AG04449 (cell line): ENCODE data around the gene SEC63.
"Not testable (repeated sequence)": the region's sequence is repeated elsewhere in the genome, so short reads cannot be mapped to it uniquely, and the experiment has no call there.

Source experiments
- CTCF ChIA-PET: fragments of 350-600 bp; formaldehyde crosslinking; extraction: SDS; loops from one replicate; lab custom pipeline; 2021; ENCODE audit warnings: antibody characterized with exemption; lab: Yijun Ruan, JAX
- POLR2A ChIA-PET: fragments of 400-600, 350-600 bp; formaldehyde crosslinking; extraction: SDS; loops from one replicate; lab custom pipeline; 2020; ENCODE audit warnings: antibody characterized with exemption, inconsistent platforms; lab: Yijun Ruan, JAX
- DNase-seq: peaks from one replicate; pipeline ENCODE4 v3.0.0-alpha.2; 2010; ENCODE audit warnings: low read depth, low spot score
- H3K4me3 ChIP-seq: 2 replicates; pipeline ENCODE4 v1.5.1; 2011; ENCODE audit warnings: low read depth, mild to moderate bottlenecking, control low read depth, low read length
- TF ChIP-seq, protein P1 (sequence below): IDR thresholded peaks from one replicate; pipeline ENCODE4 v1.5.1; 2011; ENCODE audit warnings: mild to moderate bottlenecking, moderate library complexity, low read length, control low read depth, inconsistent platforms; ENCODE audit not compliant: insufficient read depth; ENCODE audit errors: missing control alignments

Gene SEC63

GRCh38 chr6:107965746-107966145 lies 7.7 kb upstream of the SEC63 start:
- H3K4me3 ChIP-seq: no peak overlapping the region
- TF ChIP-seq, protein P1, sequence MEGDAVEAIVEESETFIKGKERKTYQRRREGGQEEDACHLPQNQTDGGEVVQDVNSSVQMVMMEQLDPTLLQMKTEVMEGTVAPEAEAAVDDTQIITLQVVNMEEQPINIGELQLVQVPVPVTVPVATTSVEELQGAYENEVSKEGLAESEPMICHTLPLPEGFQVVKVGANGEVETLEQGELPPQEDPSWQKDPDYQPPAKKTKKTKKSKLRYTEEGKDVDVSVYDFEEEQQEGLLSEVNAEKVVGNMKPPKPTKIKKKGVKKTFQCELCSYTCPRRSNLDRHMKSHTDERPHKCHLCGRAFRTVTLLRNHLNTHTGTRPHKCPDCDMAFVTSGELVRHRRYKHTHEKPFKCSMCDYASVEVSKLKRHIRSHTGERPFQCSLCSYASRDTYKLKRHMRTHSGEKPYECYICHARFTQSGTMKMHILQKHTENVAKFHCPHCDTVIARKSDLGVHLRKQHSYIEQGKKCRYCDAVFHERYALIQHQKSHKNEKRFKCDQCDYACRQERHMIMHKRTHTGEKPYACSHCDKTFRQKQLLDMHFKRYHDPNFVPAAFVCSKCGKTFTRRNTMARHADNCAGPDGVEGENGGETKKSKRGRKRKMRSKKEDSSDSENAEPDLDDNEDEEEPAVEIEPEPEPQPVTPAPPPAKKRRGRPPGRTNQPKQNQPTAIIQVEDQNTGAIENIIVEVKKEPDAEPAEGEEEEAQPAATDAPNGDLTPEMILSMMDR: no peak
- POLR2A ChIA-PET: no interaction called here
- CTCF ChIA-PET: interaction anchor here (1.0 to 6.6 kb wide), 2 partner anchors 8 to 14 kb away, joined by 3 to 62 read pairs; partner anchors contain the start of gene SEC63
- no peak for DNase-seq

DNA sequence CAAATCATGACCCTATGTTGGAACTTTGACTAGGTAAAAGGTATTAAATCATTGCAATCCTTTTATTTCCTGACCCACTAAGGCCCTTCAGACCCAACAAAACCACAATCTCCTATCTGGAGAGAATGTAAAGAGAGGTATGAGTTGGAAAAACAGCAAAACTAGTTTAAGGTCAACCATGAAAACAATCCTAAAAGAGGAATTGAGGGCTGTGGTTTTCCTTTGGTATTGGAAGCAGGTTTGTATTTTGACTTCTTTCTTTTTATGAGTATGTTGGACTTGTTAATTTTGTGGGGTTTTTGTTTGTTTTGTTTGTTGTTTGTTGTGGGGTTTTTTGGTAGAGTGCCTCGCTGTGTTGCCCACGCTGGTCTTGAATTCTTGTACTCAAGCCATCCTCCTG lies 4.7 kb upstream of the SEC63 start:
- TF ChIP-seq, protein P1: no peak
- ChIA-PET CTCF (interaction anchor here (6.6 kb wide), 1 partner anchor 17 kb away, joined by 62 read pairs; no protein-coding TSS in a partner anchor), POLR2A (no interaction called here)
- no peak for DNase-seq
- H3K4me3 ChIP-seq: no peak overlapping the region

DNA sequence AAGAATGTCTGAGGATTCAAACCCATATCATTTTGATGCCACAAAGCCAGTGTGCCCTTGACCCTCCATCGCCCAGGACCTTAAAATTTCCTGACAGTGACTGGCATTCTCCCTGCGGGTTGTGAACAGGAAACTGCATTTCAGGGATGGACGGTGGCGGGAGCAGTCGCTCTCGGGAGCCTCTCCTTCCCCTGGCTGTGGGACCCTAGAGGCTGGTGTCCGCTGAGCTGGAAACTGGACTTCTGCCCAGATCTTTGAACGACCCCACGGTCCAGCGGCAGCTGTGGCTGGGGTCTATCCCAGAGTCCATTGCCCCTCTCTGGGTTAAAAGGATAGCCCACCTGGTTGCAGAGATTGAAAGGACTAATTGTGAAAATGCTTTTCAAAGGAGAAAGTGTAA lies 1.4 kb upstream of the SEC63 start:
- ChIA-PET POLR2A (no interaction called here), CTCF (interaction anchor here (1.6 kb wide), 1 partner anchor 20 kb away, joined by 4 read pairs; no protein-coding TSS in a partner anchor)
- TF ChIP-seq, protein P1: no peak
- H3K4me3 ChIP-seq: no peak overlapping the region
- no peak for DNase-seq

DNA sequence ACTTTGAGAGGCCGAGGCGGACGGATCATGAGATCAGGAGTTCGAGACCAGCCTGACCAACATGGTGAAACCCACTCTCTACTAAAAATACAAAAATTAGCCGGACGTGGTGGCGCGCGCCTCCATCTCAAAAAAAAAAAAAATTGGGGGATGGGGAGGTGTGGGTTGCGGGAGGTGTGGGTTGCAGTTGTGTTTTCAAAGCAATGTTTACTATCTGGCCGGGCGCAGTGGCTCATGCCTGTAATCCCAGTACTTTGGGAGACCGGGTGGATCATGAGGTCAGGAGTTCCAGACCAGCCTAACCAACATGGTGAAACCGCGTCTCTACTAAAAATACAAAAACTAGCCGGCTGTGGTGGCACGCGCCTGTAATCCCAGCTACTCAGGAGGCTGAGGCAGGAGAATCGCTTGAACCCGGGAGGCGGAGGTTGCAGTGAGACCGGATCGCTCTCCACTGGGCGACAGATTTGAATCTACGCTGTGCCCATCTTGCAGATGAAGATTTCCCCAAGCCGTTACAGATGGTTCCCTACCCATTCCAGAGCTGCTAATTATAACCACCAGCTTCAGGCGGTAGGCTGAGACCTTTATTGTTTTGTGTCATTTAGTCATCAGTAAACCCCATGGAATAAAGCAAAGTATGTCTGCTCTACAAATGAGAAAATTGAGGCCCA lies 818 bp upstream of the SEC63 start:
- not testable (repeated sequence) for DNase-seq
- H3K4me3 ChIP-seq: peak overlapping the region; percentile 62
- CTCF ChIA-PET: interaction anchor here (1.3 to 1.6 kb wide), 2 partner anchors 7 to 21 kb away, joined by 3 to 4 read pairs; no protein-coding TSS in a partner anchor
- POLR2A ChIA-PET: interaction anchor here (0.6 kb wide), 1 partner anchor 237 kb away, joined by 3 read pairs; no protein-coding TSS in a partner anchor

DNA sequence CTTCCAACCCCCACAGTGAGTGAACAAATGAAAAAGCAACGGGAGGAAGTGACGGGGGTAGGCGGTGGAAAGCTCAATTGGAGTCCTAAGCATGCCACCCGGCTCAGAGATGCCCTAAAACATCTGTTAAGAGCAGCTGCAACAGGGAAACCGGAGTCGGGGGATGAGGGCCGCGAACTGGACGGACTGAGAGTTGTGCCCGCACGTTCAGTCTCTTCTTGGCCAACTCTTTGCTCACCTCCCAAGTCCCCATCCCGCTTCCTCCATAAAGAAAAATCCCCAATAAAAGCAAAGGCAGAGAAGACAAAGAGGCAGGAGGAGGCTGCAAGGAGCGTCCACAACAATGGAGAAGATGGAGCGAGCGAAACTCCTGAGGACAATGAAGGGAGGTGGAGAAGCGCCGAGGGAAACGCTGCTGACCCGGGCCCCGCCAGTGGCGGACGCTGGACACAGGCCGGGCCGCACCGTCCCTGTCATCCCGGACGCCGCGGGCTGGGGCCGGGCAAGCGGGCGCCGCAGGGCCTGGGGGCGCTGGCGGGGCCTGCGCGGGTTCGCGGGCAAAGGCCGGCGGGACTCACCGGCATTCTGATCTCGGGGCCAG lies 600 bp downstream of the SEC63 start:
- H3K4me3 ChIP-seq: peak overlapping the region; percentile 89
- ChIA-PET CTCF (interaction anchor here (1.3 to 1.8 kb wide), 2 partner anchors 9 to 23 kb away, joined by 3 to 6 read pairs; no protein-coding TSS in a partner anchor), POLR2A (no interaction called here)
- no peak for DNase-seq
- TF ChIP-seq, protein P1: no peak

DNA sequence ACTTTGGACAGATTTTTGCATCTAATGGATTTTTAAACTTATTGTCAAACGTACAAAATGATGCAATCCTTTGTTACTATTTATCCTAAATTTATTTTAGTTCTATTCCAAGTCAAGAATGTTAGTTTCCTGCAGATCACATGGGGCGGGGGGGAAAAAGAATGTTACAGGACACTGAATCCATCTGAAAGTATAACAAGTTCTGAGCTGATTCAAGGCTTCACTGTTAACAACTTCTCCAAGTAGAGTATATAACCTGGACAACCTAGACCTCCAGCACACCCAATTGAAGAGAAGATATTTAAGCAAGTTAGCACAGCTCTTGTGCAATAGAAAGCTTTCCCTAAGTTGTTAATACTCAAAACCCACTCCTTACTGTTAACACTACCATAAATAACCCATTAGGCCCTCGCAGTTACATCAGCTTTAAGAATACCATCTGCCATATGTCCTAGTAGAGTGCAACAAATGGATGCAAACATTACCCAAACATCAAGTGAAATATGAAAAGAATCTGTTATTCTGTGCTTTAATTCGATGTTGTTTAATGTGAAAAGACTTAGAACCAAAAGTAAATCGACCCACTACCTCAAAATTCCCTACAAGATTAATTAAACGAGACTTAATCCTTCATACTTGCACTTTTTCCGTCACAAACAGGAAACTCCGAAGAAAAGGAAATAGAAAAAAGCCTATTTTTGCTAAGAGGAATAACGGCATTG lies 1.3 kb downstream of the SEC63 start:
- H3K4me3 ChIP-seq: peak overlapping the region; percentile 89
- TF ChIP-seq, protein P1: no peak
- CTCF ChIA-PET: interaction anchor here (1.8 kb wide), 1 partner anchor 23 kb away, joined by 6 read pairs; no protein-coding TSS in a partner anchor
- DNase-seq: no peak
- POLR2A ChIA-PET: no interaction called here
